K562 (cell line): Measurements from ENCODE around the gene JMJD1C. TPM values are rescaled to one million over a fixed set of nuclear protein-coding genes. Genes with fewer than 3 reads are reported as not detected.

ENCODE experiments used
- ETV6 ChIP-seq, 3 experiments: fragments of 150-350 bp in 1 of 3; sonication (generic) in 1 of 3; formaldehyde crosslinking in 1 of 3; IDR thresholded peaks; 2 replicates each; pipeline versions ENCODE4 v1.6.1 to v1.8.0; 2014 to 2022; ENCODE audit warnings: borderline replicate concordance in 2 of 3, low read depth in 2 of 3, antibody characterized with exemption in 1 of 3, low read length in 1 of 3, mild to moderate bottlenecking in 1 of 3, missing genetic modification reagents in 1 of 3
- HNRNPLL ChIP-seq: fragments of 200-400 bp; formaldehyde crosslinking; IDR thresholded peaks from 2 replicates; pipeline ENCODE4 v1.6.1; 2017; ENCODE audit warnings: low read length, low read depth, mild to moderate bottlenecking; ENCODE audit not compliant: poor library complexity, severe bottlenecking
- KLF6 ChIP-seq: fragments of 250-450 bp; sonication (Bioruptor Pico); IDR thresholded peaks from 2 replicates; pipeline ENCODE4 v1.4.0; 2020; ENCODE audit warnings: mild to moderate bottlenecking, moderate library complexity, borderline replicate concordance
- NCOA6 ChIP-seq: fragments of 450-650 bp; IDR thresholded peaks from 2 replicates; pipeline ENCODE4 v1.6.1; 2017; ENCODE audit warnings: mild to moderate bottlenecking
- NELFE ChIP-seq: IDR thresholded peaks from 2 replicates; pipeline ENCODE4 v1.6.1; 2011; ENCODE audit warnings: mild to moderate bottlenecking; ENCODE audit not compliant: insufficient read depth, insufficient read length
- polyA plus RNA-seq, 8 experiments: library from polyadenylated mRNA; depleted of rRNA in 4 of 8; stranded (reverse) in 5 of 8; unstranded in 3 of 8; fragments of >200 nt; fragmentation: Nextera tagmentation in 2 of 8; fragmentation: Illumina TruSeq in 1 of 8; extraction: Ambion mirVana in 2 of 8; extraction: Trizol in 1 of 8; gene quantifications; 2 replicates each; pipeline versions ENCODE4 v1.2.1 to v1.2.3, GENCODE V29; 2011 to 2014; ENCODE audit warnings: inconsistent platforms in 1 of 8, missing spikeins in 1 of 8
- total RNA-seq, 7 experiments: library from RNA; depleted of rRNA in 6 of 7; stranded (reverse); fragments of >200 nt in 6 of 7; fragmentation: Illumina TruSeq in 2 of 7; extraction: Trizol in 2 of 7; gene quantifications; 2 replicates each; pipeline versions ENCODE4 v1.2.1 to v1.2.3, GENCODE V29; 2011 to 2021; ENCODE audit warnings: low replicate concordance in 1 of 7
- TF ChIP-seq, protein P1 (sequence below): fragments of 450-650 bp; formaldehyde crosslinking; IDR thresholded peaks from 2 replicates; pipeline ENCODE4 v1.4.0; 2020; ENCODE audit warnings: mild to moderate bottlenecking
- TF ChIP-seq, protein P2 (sequence below): sonication (generic); formaldehyde crosslinking; IDR thresholded peaks from 2 replicates; pipeline ENCODE4 v1.8.1; 2023; ENCODE audit warnings: mild to moderate bottlenecking, missing genetic modification reagents
- TF ChIP-seq, protein P3 (sequence below), 2 experiments: fragments of 450-650 bp; IDR thresholded peaks; 2 replicates each; pipeline ENCODE4 v1.6.1; 2016; ENCODE audit warnings: mild to moderate bottlenecking in 2 of 2, borderline replicate concordance in 1 of 2, low read depth in 1 of 2, moderate library complexity in 1 of 2
- TF ChIP-seq, protein P4 (sequence below), 2 experiments: fragments of 450-650 bp; IDR thresholded peaks; 2 replicates each; pipeline ENCODE4 v1.6.1; 2016
- TF ChIP-seq, protein P5 (sequence below): fragments of 200-800 bp; sonication (Bioruptor generic); IDR thresholded peaks from 2 replicates; pipeline ENCODE4 v1.6.1; 2017; ENCODE audit warnings: missing genetic modification characterization, missing compliant biosample characterization

The JMJD1C gene
- total and polyA plus RNA-seq, 9 of the 15 experiments (the other 6 are each of a cell fraction or from before 2014, with no cell fraction given), result 25.3 to 68.0 (median 47.2) TPM

DNA sequence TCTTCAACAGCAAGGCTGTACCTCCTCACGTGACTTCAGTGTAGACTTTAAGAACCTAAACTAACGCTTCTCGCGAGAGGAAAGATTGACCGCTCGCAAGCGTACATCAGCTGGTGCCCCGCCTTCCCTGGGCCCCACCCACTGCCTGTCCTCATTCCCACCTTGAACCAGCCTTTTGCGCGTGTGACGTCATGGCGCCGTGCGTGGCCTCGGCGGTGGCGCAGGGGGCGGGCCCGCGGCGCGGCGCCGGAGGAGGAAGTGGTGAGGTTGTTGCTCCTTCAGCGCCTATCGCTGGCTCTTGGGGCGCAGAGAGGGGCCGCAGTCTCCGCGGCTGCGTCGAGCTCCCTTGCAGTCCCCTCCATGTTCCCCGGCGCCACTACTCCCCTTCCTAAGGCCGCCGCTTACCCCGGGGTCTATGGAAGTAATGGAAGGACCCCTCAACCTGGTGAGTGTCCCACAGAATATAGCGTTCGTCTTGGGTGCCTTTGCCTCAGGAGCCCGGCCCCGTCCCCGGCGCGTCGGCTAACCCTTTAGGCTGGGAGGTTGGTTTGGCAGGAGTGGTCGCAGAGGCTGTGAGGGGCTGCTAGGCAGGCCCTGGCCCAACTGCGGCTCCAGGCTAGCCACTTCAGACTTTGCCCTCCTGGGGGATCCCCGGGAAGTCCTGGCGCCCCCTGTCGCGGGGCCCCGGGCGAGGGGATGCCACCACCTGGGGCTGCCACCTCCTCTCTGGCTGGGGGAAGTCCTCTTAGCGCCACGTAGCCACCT is 332.5 kb downstream of the JMJD1C start, which contains the start of gene NRBF2 (continued):
- TF ChIP-seq, protein P1, sequence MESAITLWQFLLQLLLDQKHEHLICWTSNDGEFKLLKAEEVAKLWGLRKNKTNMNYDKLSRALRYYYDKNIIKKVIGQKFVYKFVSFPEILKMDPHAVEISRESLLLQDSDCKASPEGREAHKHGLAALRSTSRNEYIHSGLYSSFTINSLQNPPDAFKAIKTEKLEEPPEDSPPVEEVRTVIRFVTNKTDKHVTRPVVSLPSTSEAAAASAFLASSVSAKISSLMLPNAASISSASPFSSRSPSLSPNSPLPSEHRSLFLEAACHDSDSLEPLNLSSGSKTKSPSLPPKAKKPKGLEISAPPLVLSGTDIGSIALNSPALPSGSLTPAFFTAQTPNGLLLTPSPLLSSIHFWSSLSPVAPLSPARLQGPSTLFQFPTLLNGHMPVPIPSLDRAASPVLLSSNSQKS (CRISPR knock-in tag), result no peak
- TF ChIP-seq HNRNPLL, result peak; percentile 97
- TF ChIP-seq, protein P2, sequence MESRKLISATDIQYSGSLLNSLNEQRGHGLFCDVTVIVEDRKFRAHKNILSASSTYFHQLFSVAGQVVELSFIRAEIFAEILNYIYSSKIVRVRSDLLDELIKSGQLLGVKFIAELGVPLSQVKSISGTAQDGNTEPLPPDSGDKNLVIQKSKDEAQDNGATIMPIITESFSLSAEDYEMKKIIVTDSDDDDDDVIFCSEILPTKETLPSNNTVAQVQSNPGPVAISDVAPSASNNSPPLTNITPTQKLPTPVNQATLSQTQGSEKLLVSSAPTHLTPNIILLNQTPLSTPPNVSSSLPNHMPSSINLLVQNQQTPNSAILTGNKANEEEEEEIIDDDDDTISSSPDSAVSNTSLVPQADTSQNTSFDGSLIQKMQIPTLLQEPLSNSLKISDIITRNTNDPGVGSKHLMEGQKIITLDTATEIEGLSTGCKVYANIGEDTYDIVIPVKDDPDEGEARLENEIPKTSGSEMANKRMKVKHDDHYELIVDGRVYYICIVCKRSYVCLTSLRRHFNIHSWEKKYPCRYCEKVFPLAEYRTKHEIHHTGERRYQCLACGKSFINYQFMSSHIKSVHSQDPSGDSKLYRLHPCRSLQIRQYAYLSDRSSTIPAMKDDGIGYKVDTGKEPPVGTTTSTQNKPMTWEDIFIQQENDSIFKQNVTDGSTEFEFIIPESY (CRISPR knock-in tag), result peak; percentile 69
- TF ChIP-seq, protein P3, sequence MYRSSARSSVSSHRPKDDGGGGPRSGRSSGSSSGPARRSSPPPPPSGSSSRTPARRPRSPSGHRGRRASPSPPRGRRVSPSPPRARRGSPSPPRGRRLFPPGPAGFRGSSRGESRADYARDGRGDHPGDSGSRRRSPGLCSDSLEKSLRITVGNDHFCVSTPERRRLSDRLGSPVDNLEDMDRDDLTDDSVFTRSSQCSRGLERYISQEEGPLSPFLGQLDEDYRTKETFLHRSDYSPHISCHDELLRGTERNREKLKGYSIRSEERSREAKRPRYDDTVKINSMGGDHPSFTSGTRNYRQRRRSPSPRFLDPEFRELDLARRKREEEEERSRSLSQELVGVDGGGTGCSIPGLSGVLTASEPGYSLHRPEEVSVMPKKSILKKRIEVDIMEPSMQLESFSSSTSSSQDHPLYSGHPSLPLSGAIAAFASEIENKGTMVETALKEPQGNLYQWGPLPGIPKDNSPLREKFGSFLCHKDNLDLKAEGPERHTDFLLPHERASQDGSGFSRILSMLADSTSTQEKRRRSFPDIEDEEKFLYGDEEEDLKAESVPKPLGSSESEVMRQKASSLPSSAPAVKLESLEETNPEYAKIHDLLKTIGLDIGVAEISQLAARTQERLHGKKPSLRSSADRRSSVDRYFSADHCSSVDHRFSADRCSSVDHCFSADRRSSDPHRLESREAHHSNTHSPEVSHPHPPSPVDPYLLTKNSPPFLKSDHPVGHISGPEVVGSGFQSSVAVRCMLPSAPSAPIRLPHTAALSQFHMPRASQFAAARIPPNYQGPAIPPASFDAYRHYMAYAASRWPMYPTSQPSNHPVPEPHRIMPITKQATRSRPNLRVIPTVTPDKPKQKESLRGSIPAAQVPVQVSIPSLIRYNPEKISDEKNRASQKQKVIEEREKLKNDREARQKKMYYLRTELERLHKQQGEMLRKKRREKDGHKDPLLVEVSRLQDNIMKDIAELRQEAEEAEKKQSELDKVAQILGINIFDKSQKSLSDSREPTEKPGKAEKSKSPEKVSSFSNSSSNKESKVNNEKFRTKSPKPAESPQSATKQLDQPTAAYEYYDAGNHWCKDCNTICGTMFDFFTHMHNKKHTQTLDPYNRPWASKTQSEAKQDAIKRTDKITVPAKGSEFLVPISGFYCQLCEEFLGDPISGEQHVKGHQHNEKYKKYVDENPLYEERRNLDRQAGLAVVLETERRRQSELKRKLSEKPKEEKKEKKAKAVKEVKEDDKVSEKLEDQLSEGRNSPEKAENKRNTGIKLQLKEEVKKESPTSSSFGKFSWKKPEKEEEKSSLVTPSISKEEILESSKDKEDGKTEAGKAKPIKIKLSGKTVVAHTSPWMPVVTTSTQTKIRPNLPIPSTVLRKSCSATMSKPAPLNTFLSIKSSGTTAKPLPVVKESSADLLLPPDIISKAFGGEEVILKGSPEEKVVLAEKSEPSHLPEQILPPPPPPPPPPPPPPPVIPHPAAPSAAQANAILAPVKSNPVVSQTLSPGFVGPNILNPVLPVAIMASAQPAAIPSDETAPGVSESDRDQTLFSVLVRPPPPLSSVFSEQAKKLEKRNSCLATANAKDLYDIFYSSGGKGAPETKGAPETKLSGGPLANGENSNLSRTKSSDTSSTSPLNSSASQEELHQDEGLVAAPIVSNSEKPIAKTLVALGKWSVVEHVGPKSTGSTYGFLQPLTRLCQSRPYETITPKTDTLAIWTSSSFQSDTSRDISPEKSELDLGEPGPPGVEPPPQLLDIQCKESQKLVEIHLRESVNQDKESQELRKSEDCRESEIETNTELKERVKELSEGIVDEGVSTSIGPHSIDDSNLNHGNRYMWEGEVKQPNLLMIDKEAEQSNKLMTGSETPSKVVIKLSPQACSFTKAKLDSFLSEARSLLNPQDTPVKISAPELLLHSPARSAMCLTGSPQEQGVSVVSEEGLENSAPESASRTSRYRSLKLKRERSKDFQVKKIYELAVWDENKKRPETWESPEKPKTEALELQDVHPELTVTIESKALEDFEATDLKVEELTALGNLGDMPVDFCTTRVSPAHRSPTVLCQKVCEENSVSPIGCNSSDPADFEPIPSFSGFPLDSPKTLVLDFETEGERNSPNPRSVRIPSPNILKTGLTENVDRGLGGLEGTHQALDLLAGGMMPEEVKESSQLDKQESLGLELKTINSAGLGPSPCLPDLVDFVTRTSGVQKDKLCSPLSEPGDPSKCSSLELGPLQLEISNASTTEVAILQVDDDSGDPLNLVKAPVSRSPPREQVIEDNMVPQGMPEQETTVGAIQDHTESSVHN (IDR thresholded peaks at IDR 0.05; ENCODE audit: borderline replicate concordance in 1 of 2, low read depth in 1 of 2), result no peak
- TF ChIP-seq, protein P4, sequence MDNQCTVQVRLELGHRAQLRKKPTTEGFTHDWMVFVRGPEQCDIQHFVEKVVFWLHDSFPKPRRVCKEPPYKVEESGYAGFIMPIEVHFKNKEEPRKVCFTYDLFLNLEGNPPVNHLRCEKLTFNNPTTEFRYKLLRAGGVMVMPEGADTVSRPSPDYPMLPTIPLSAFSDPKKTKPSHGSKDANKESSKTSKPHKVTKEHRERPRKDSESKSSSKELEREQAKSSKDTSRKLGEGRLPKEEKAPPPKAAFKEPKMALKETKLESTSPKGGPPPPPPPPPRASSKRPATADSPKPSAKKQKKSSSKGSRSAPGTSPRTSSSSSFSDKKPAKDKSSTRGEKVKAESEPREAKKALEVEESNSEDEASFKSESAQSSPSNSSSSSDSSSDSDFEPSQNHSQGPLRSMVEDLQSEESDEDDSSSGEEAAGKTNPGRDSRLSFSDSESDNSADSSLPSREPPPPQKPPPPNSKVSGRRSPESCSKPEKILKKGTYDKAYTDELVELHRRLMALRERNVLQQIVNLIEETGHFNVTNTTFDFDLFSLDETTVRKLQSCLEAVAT (IDR thresholded peaks at IDR 0.05), result peak; percentile 40 to 64; a peak in 2 of 4 replicates
- no peak for TF ChIP-seq KLF6 (CRISPR knock-in tag)
- TF ChIP-seq ETV6 (IDR thresholded peaks at IDR 0.05; ENCODE audit: borderline replicate concordance in 1 of 2, low read depth in 2 of 2, low read length in 1 of 2), result peak in 1 of 2 experiments; percentile 18; a peak in 1 of 4 replicates
- no peak for TF ChIP-seq ETV6 (CRISPR knock-in tag; IDR thresholded peaks at IDR 0.05; ENCODE audit: borderline replicate concordance)
- TF ChIP-seq NELFE, result no peak
- TF ChIP-seq NCOA6, result peak; percentile 95
- TF ChIP-seq, protein P5, sequence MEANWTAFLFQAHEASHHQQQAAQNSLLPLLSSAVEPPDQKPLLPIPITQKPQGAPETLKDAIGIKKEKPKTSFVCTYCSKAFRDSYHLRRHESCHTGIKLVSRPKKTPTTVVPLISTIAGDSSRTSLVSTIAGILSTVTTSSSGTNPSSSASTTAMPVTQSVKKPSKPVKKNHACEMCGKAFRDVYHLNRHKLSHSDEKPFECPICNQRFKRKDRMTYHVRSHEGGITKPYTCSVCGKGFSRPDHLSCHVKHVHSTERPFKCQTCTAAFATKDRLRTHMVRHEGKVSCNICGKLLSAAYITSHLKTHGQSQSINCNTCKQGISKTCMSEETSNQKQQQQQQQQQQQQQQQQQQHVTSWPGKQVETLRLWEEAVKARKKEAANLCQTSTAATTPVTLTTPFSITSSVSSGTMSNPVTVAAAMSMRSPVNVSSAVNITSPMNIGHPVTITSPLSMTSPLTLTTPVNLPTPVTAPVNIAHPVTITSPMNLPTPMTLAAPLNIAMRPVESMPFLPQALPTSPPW (CRISPR knock-in tag), result peak; percentile 75
